Activated CD8-positive, alpha-beta T cell treated with anti-CD3 and anti-CD28 coated beads, Interleukin-2, amount 10 ng/mL, durations not matched to agents 7 days and 5 days (primary cell): ENCODE data around the gene INO80E. TPM values are rescaled to one million over a fixed set of nuclear protein-coding genes. Genes with fewer than 3 reads are reported as not detected.

ENCODE experiments used
- ATAC-seq: fragments of 150-1000 bp; cut with Tn5 transposase; one replicate; pipeline ENCODE4 v1.10.0; 2021; ENCODE audit warnings: moderate library complexity
- CTCF ChIA-PET: fragments of 350-600 bp; sonication (Branson Sonifier 250); formaldehyde crosslinking; loops from one replicate; lab custom pipeline; 2021; ENCODE audit warnings: antibody characterized with exemption; lab: Charles Lee
- POLR2A ChIA-PET: fragments of 350-600 bp; sonication (Branson Sonifier 250); formaldehyde crosslinking; loops from one replicate; lab custom pipeline; 2021; ENCODE audit warnings: antibody characterized with exemption; lab: Charles Lee
- DNase-seq: peaks from one replicate; pipeline ENCODE4 v3.0.0-alpha.2; 2020
- H3K27ac Mint-ChIP-seq: one replicate; pipeline ENCODE4 v1.8.0; 2021; ENCODE audit warnings: mild to moderate bottlenecking, mixed read lengths
- H3K27me3 Mint-ChIP-seq: one replicate; pipeline ENCODE4 v1.8.0; 2021; ENCODE audit warnings: low read depth, mixed read lengths
- H3K36me3 Mint-ChIP-seq: one replicate; pipeline ENCODE4 v1.8.0; 2021; ENCODE audit warnings: low read depth, mixed read lengths
- H3K4me1 Mint-ChIP-seq: one replicate; pipeline ENCODE4 v1.8.0; 2021; ENCODE audit warnings: low read depth, mixed read lengths
- H3K4me3 Mint-ChIP-seq: one replicate; pipeline ENCODE4 v1.8.0; 2021; ENCODE audit warnings: mild to moderate bottlenecking, mixed read lengths
- H3K9me3 Mint-ChIP-seq: one replicate; pipeline ENCODE4 v1.8.0; 2022; ENCODE audit warnings: mixed read lengths; ENCODE audit not compliant: insufficient read depth
- total RNA-seq, 2 experiments: library from RNA; stranded (reverse); gene quantifications; one replicate each; pipeline ENCODE4 v1.2.3, GENCODE V29; 2021

Gene INO80E
- total RNA-seq, 2 experiments from 2014 or later: 104 to 117 TPM

DNA sequence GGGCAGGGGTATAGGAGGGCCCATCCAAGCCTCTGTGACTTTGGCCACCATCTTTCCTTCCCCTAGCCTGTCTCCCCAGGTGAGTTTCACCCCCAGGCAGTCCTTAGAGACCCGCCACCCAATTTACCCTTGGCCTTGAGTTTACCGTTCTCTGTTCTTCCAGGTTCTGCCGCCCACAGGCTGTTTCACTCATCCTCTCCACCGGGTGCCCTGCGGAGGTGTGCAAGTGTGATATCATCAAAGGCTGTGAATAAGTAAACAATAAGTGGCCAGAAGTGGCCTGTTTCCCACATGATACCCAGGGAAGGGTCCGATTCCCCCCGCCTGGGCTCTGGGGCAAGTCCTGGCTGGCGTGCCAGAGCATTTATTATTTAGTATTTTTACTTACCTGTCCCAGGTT lies 50.1 kb downstream of the INO80E start:
- DNase-seq: no peak
- ATAC-seq: peak; percentile 5
- no peak overlapping the region for H3K4me3 Mint-ChIP-seq
- no peak overlapping the region for H3K27ac Mint-ChIP-seq
- CTCF ChIA-PET: interaction anchor here (1.2 kb wide), 1 partner anchor 45 kb away, joined by 3 read pairs; the partner anchor contains the start of gene TBX6
- H3K36me3 Mint-ChIP-seq: no peaks in the 10 kb centered on the region
- POLR2A ChIA-PET: no interaction called here
- no peaks in the 10 kb centered on the region for H3K4me1 Mint-ChIP-seq
- H3K9me3 Mint-ChIP-seq: no peaks in the 10 kb centered on the region
- H3K27me3 Mint-ChIP-seq: peaks cover 13% of the 10 kb centered on the region

DNA sequence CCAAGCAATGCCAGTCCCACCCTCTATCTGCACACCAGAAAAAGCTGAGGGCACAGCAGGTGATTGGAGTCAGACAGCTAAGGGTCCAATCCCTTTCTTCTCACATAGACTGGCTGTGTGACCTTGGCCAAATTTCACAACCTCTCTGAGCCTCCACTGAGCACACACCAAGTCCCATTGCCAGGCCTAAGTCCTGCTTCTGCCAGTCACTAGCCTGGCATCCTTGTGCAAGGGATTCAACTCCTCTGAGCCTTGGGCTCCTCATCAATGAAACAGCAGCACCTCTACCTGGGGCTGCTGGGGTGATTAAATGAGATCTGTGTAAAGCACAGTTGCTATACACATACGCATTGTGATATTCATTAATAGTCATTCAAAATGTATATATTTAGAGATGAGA lies 50.5 kb downstream of the INO80E start:
- H3K27me3 Mint-ChIP-seq: peaks cover 13% of the 10 kb centered on the region
- no peak overlapping the region for H3K27ac Mint-ChIP-seq
- H3K4me3 Mint-ChIP-seq: no peak overlapping the region
- ATAC-seq: no peak
- H3K9me3 Mint-ChIP-seq: no peaks in the 10 kb centered on the region
- ChIA-PET POLR2A (no interaction called here), CTCF (interaction anchor here (1.1 to 1.2 kb wide), 2 partner anchors 14 to 45 kb away, joined by 3 to 4 read pairs; partner anchors contain the start of gene TBX6)
- peaks cover 2% of the 10 kb centered on the region for H3K36me3 Mint-ChIP-seq
- peaks cover 2% of the 10 kb centered on the region for H3K4me1 Mint-ChIP-seq
- DNase-seq: no peak

DNA sequence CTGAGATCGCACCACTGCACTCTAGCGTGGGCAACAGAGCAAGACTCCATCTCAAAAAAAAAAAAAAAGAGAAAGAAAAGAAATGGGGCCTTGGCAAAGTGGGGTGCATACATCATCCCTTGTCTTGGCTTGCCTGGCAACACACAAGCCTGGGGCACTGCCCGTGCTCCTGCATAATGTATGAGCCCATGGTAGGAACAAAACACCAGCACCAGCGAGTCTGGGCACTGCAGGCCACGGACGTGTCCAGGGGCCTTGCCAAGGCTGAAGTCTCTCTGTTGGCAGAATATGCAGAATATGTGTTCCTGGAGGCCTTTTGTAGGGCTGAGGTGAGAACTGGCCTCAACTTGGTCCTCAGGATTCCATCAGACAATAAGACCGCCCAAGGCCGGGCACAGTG lies 53.8 kb downstream of the INO80E start:
- H3K27me3 Mint-ChIP-seq: peaks cover 10% of the 10 kb centered on the region
- no peaks in the 10 kb centered on the region for H3K9me3 Mint-ChIP-seq
- ChIA-PET CTCF (interaction anchor here (1.2 kb wide), 2 partner anchors 16 to 19 kb away, joined by 3 read pairs; partner anchors contain the start of genes ALDOA and TLCD3B), POLR2A (interaction anchor here (0.9 kb wide), 1 partner anchor 27 kb away, joined by 3 read pairs; no protein-coding TSS in a partner anchor)
- ATAC-seq: no peak
- H3K4me1 Mint-ChIP-seq: peaks cover 24% of the 10 kb centered on the region
- no peak overlapping the region for H3K4me3 Mint-ChIP-seq
- peaks cover 3% of the 10 kb centered on the region for H3K36me3 Mint-ChIP-seq
- DNase-seq: no peak
- H3K27ac Mint-ChIP-seq: no peak overlapping the region

DNA sequence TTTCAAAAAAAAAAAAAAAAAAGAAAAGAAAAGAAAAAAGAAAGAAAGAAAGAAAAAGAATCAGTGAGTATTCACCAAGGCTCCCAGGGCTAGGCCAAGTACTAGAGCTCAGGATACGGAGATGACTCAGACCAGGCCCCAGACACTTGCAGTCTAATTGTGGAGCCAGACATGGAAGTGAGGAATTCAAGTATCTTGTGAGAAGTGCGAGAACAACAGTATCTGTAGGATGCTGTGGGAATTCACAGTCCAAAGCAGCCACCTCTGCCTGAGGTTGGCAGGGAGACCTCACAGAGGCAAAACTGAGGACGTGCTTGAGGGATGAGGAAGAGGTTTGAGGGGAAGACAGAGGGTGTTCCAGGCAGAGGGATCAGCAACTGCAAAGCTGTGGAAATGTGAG lies 55.5 kb downstream of the INO80E start:
- H3K4me1 Mint-ChIP-seq: peaks cover 33% of the 10 kb centered on the region
- H3K9me3 Mint-ChIP-seq: no peaks in the 10 kb centered on the region
- H3K36me3 Mint-ChIP-seq: peaks cover 3% of the 10 kb centered on the region
- H3K27ac Mint-ChIP-seq: peak overlapping the region; percentile 77
- DNase-seq (no peak), ATAC-seq (no peak)
- H3K4me3 Mint-ChIP-seq: peak overlapping the region; percentile 83
- H3K27me3 Mint-ChIP-seq: peaks cover 3% of the 10 kb centered on the region
- POLR2A ChIA-PET: no interaction called here
- CTCF ChIA-PET: interaction anchor here (0.9 to 6.8 kb wide), 4 partner anchors 15 to 203 kb away, joined by 3 to 82 read pairs (median 29); partner anchors contain the start of genes ALDOA, TBX6 and TLCD3B

DNA sequence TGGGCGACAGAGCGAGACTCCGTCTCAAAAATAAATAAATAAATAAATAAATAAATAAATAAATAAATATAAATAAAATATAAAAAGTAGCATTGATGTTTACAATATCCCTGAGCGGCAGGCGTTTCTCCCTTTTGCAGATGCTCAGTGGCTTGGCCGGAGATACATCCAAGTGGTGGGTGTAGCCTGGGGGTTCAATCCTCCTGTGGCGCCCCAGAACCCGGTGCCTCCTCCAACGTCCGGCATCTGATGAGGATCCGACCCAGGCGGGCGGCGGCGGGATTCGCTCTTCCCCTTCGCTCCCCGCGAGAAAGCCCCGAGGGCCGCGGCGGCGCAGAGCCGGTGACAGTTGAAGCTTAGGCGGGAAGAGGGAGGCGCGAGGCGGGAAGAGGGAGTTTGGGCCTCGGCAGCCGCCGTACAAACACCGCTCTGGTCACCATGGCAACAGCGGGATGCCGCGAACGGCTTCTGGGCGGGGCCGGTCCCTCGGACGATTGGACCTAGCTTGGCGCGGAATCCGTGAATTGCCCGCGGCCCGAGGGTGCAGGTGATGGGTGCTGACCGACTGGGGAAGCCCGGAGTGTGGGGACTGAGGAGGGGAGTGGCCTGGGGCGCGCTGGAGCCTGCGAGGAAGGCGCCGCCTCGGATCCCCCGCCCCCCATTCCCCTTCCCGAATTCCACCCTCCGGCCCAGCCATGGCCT lies 56.8 kb downstream of the INO80E start:
- Mint-ChIP-seq H3K27me3 (peaks cover 3% of the 10 kb centered on the region), H3K4me3 (peak overlapping the region; percentile 83), H3K36me3 (peaks cover 3% of the 10 kb centered on the region), H3K27ac (peak overlapping the region; percentile 89), H3K9me3 (no peaks in the 10 kb centered on the region), H3K4me1 (peaks cover 33% of the 10 kb centered on the region)
- POLR2A ChIA-PET: interaction anchor here (0.7 to 2.2 kb wide), 6 partner anchors 9 to 386 kb away, joined by 3 to 13 read pairs (median 3); partner anchors contain the start of gene ALDOA
- ATAC-seq: peak; percentile 75
- CTCF ChIA-PET: interaction anchor here (0.7 to 6.8 kb wide), 5 partner anchors 10 to 131 kb away, joined by 3 to 82 read pairs (median 10); partner anchors contain the start of genes ALDOA, CORO1A, TBX6 and TLCD3B
- peak; percentile 96 for DNase-seq

DNA sequence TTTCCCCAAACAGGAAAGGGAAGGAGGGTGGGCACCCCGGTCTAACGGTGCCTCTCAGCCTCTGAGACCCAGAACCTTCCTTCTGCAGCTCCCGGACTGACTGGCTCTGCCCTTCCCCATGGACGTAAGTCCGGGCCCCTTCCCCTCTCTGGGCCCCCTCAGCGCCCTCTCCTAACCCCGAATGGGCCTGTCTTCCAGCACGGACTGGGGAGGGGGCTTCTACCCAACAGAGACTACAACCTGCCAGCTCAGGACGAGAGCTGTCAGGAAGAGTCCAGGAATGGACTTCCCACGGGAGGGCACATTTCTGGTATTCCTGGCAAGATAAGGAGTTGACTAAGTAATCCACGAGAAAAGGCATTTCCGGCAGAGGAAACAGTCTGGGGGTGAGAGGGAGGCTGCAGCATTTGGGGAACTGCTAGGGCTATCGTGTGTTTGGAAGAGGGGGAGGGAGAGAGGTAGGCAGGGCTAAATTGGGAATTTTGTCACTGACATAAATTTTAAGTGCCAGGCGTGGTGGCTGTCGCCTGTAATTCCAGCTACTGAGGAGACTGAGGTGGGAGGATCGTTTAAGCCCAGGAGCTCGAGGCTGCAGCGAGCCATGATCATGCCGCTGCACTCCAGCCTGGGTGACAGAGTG lies 57.5 kb downstream of the INO80E start:
- Mint-ChIP-seq H3K27me3 (peaks cover 2% of the 10 kb centered on the region), H3K4me3 (peak overlapping the region; percentile 83), H3K9me3 (no peaks in the 10 kb centered on the region), H3K27ac (no peak overlapping the region), H3K36me3 (peaks cover 3% of the 10 kb centered on the region), H3K4me1 (peaks cover 33% of the 10 kb centered on the region)
- POLR2A ChIA-PET: interaction anchor here (0.7 to 2.2 kb wide), 6 partner anchors 8 to 387 kb away, joined by 3 to 13 read pairs (median 3); partner anchors contain the start of gene ALDOA
- ATAC-seq: peak; percentile 34
- no peak for DNase-seq
- CTCF ChIA-PET: interaction anchor here (0.7 to 6.8 kb wide), 5 partner anchors 10 to 130 kb away, joined by 3 to 82 read pairs (median 10); partner anchors contain the start of genes ALDOA, CORO1A, TBX6 and TLCD3B

DNA sequence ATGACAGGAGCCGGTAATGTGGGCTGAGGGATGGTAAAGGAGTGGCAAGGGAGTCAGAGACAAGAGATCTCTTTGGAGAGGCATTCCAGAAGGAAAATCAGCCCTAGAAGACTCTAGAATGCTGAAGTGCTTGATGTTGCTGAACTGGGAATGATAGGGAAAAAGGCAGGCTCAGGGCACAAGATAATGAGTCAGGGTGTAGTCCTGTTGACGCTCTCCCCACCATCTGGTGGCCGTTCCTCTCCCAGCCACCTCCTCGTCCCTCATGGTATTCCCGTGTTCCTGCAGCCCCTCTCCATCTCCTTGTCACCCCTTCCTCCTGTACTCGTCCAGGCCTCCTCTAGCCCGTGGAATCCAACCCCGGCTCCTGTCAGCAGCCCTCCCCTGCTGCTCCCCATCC lies 58.4 kb downstream of the INO80E start:
- Mint-ChIP-seq H3K27me3 (no peaks in the 10 kb centered on the region), H3K4me3 (peak overlapping the region; percentile 43), H3K4me1 (peaks cover 33% of the 10 kb centered on the region), H3K9me3 (no peaks in the 10 kb centered on the region), H3K27ac (no peak overlapping the region), H3K36me3 (peaks cover 5% of the 10 kb centered on the region)
- ATAC-seq (no peak), DNase-seq (no peak)
- ChIA-PET CTCF (interaction anchor here (1.0 to 6.8 kb wide), 14 partner anchors 10 to 354 kb away, joined by 3 to 82 read pairs (median 7); partner anchors contain the start of genes ALDOA, PPP4C, TAOK2 and TBX6), POLR2A (interaction anchor here (2.2 kb wide), 1 partner anchor 11 kb away, joined by 13 read pairs; the partner anchor contains the start of gene ALDOA)

DNA sequence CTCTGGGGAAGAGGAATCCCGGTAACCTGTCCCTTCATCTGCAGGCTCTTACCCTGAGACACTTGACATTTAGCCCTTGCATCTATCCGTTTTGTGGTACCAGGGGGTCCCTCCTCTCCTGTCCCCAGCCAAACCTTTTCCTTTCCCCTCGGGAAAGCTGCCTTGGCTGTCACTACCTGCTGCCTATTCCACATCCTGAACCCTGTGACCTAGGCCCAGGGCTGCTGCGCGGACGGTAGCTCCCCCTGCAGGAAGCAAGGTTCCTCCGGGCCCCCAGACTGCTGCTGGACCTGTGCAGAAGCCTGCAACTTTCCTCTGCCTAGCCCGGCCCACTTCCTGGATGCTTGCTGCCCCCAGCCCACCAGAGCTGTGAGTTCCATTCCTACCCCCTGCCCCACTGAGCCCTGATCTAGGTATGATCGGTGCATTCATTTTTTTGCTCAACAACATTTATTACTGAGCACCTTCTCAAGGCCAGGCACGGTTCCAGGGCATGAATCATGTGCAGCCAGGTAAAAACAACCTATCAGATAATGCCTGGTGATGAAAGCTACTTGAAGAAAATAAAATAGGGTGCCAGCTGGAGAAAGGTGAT lies 59.0 kb downstream of the INO80E start:
- peak overlapping the region; percentile 43 for H3K4me3 Mint-ChIP-seq
- no peaks in the 10 kb centered on the region for H3K27me3 Mint-ChIP-seq
- H3K4me1 Mint-ChIP-seq: peaks cover 33% of the 10 kb centered on the region
- DNase-seq: peak; percentile 76
- H3K27ac Mint-ChIP-seq: no peak overlapping the region
- no peaks in the 10 kb centered on the region for H3K9me3 Mint-ChIP-seq
- ATAC-seq: peak; percentile 76
- ChIA-PET CTCF (interaction anchor here (0.6 to 6.8 kb wide), 23 partner anchors 11 to 354 kb away, joined by 3 to 82 read pairs (median 5); partner anchors contain the start of genes ALDOA, CORO1A, MVP and PPP4C), POLR2A (interaction anchor here (1.2 kb wide), 1 partner anchor 10 kb away, joined by 7 read pairs; the partner anchor contains the start of gene ALDOA)
- peaks cover 5% of the 10 kb centered on the region for H3K36me3 Mint-ChIP-seq

Other genes starting within 250 kb of the INO80E start
- gene ZG16, start 218.0 kb upstream of the INO80E start, total RNA-seq: not detected
- 100 to 1,000 TPM; 229 to 233 TPM for gene KIF22, start 205.5 kb upstream of the INO80E start, total RNA-seq
- gene MAZ, start 189.7 kb upstream of the INO80E start, total RNA-seq: 100 to 1,000 TPM; 455 to 494 TPM
- gene PRRT2, start 184.0 kb upstream of the INO80E start, total RNA-seq: under 1 TPM; 0.16 to 0.83 TPM
- 10 to 100 TPM; 39.1 TPM for gene PAGR1, start 180.1 kb upstream of the INO80E start, total RNA-seq
- gene MVP, start 175.8 kb upstream of the INO80E start, total RNA-seq: 100 to 1,000 TPM; 122 to 125 TPM
- gene CDIPT, start 133.0 kb upstream of the INO80E start, total RNA-seq: 10 to 100 TPM; 51.1 to 53.2 TPM
- gene SEZ6L2, start 96.7 kb upstream of the INO80E start, total RNA-seq: not detected
- under 1 TPM in 1 of 2 experiments, not detected in 1; 0.24 TPM for gene ASPHD1, start 95.8 kb upstream of the INO80E start, total RNA-seq
- gene KCTD13, start 70.0 kb upstream of the INO80E start, total RNA-seq: 10 to 100 TPM; 33.8 to 35.5 TPM
- gene TMEM219, start 34.2 kb upstream of the INO80E start, total RNA-seq: 10 to 100 TPM; 57.8 to 61.0 TPM
- 10 to 100 TPM; 48.9 to 49.8 TPM for gene TAOK2, start 22.4 kb upstream of the INO80E start, total RNA-seq
- 10 to 100 TPM; 46.4 to 47.3 TPM for gene HIRIP3, start 624 bp upstream of the INO80E start, total RNA-seq
- under 1 TPM in 1 of 2 experiments, not detected in 1; 0.34 TPM for gene DOC2A, start 14.8 kb downstream of the INO80E start, total RNA-seq
- not detected for gene C16orf92, start 27.0 kb downstream of the INO80E start, total RNA-seq
- 1 to 10 TPM; 4.6 TPM for gene TLCD3B, start 35.0 kb downstream of the INO80E start, total RNA-seq
- 1,000 to 10,000 TPM; 1,738 to 1,843 TPM for gene ALDOA, start 69.5 kb downstream of the INO80E start, total RNA-seq
- 100 to 1,000 TPM; 157 TPM for gene PPP4C, start 79.8 kb downstream of the INO80E start, total RNA-seq
- gene TBX6, start 95.7 kb downstream of the INO80E start, total RNA-seq: 1 to 10 TPM; 1.3 TPM
- 10 to 100 TPM; 29.4 to 34.5 TPM for gene YPEL3, start 100.0 kb downstream of the INO80E start, total RNA-seq
- gene GDPD3, start 117.3 kb downstream of the INO80E start, total RNA-seq: 10 to 100 TPM; 10.5 to 12.6 TPM
- gene MAPK3, start 127.0 kb downstream of the INO80E start, total RNA-seq: 10 to 100 TPM; 83.5 to 93.7 TPM
- gene CORO1A, start 187.4 kb downstream of the INO80E start, total RNA-seq: 1,000 to 10,000 TPM; 1,875 to 1,983 TPM
- 100 to 1,000 TPM; 205 to 212 TPM for gene BOLA2B, start 197.4 kb downstream of the INO80E start, total RNA-seq
- gene SLX1A, start 197.6 kb downstream of the INO80E start, total RNA-seq: 100 to 1,000 TPM; 115 to 123 TPM
- gene SULT1A3, start 203.0 kb downstream of the INO80E start, total RNA-seq: 10 to 100 TPM; 28.9 to 32.8 TPM